T-cell (primary cell): ENCODE data around the gene SMAD3. TPM values are rescaled to one million over a fixed set of nuclear protein-coding genes. Genes with fewer than 3 reads are reported as not detected.
"Not testable (repeated sequence)": the region's sequence is repeated elsewhere in the genome, so short reads cannot be mapped to it uniquely, and the experiment has no call there.

ENCODE experiments used
- ATAC-seq, 4 experiments: fragments of 200-7000 bp in 3 of 4; fragments of 150-1000 bp in 1 of 4; cut with Tn5 transposase; replicated peaks in 1 of 4; 1 replicate in 3 of 4; 2 replicates in 1 of 4; pipeline ENCODE4 v1.10.0; 2021; ENCODE audit warnings: moderate library complexity in 3 of 4, mild to moderate bottlenecking in 2 of 4, moderate number of reproducible peaks in 1 of 4
- CTCF ChIA-PET, 2 donors: fragments of 300-600 bp; sonication (Branson Sonifier 250); formaldehyde crosslinking; loops; one replicate each; lab custom pipeline; 2022; ENCODE audit warnings: antibody characterized with exemption in 2 of 2; lab: Charles Lee
- POLR2A ChIA-PET, 2 donors: fragments of 300-600 bp; sonication (Branson Sonifier 250); formaldehyde crosslinking; loops; one replicate each; lab custom pipeline; 2022; ENCODE audit warnings: antibody characterized with exemption in 2 of 2; lab: Charles Lee
- DNase-seq, 35 experiments: peaks; one replicate each; pipeline versions ENCODE4 v3.0.0 to v3.0.0-alpha.2; 2013 to 2023
- H3K27ac ChIP-seq: one replicate; pipeline ENCODE4 v1.5.1; 2013; ENCODE audit warnings: low read length
- H3K27me3 ChIP-seq, 2 experiments: replicated peaks in 1 of 2; 1 replicate in 1 of 2; 2 replicates in 1 of 2; pipeline versions ENCODE4 v1.6.1 to v1.7.0; 2013; ENCODE audit warnings: low read length in 1 of 2, mixed read lengths in 1 of 2; ENCODE audit not compliant: control insufficient read depth in 2 of 2, insufficient read depth in 2 of 2; ENCODE audit errors: extremely low read depth in 1 of 2
- H3K36me3 ChIP-seq, 2 donors: 1 replicate in 1 of 2; 2 replicates in 1 of 2; pipeline versions ENCODE4 v1.6.1 to v1.7.0; 2013; ENCODE audit warnings: low read length in 1 of 2; ENCODE audit not compliant: control insufficient read depth in 2 of 2, insufficient read depth in 1 of 2; ENCODE audit errors: extremely low read depth in 1 of 2
- H3K4me1 ChIP-seq, 2 experiments: 1 replicate in 1 of 2; 2 replicates in 1 of 2; pipeline versions ENCODE4 v1.6.1 to v1.7.0; 2013; ENCODE audit warnings: low read length in 2 of 2, mixed read lengths in 1 of 2; ENCODE audit not compliant: insufficient read depth in 2 of 2, control insufficient read depth in 1 of 2; ENCODE audit errors: extremely low read depth in 1 of 2
- H3K4me3 ChIP-seq, 2 donors: 1 replicate in 1 of 2; 2 replicates in 1 of 2; pipeline versions ENCODE4 v1.5.1 to v1.7.0; 2013; ENCODE audit warnings: mild to moderate bottlenecking in 2 of 2, low read length in 1 of 2, moderate library complexity in 1 of 2; ENCODE audit not compliant: control insufficient read depth in 1 of 2; ENCODE audit errors: extremely low read depth in 1 of 2
- H3K9me3 ChIP-seq: 2 replicates; pipeline ENCODE4 v1.7.0; 2013
- H3K27ac Mint-ChIP-seq, 2 donors: one replicate each; pipeline ENCODE4 v1.8.0; 2020 to 2021; ENCODE audit warnings: mild to moderate bottlenecking in 2 of 2, mixed read lengths in 2 of 2
- H3K27me3 Mint-ChIP-seq, 2 donors: one replicate each; pipeline ENCODE4 v1.8.0; 2021 to 2022; ENCODE audit warnings: mixed read lengths in 2 of 2
- H3K36me3 Mint-ChIP-seq: one replicate; pipeline ENCODE4 v1.8.0; 2021; ENCODE audit warnings: mixed read lengths
- H3K4me1 Mint-ChIP-seq, 3 donors: one replicate each; pipeline ENCODE4 v1.8.0; 2020 to 2022; ENCODE audit warnings: mixed read lengths in 3 of 3, mild to moderate bottlenecking in 1 of 3
- H3K4me3 Mint-ChIP-seq, 3 donors: one replicate each; pipeline ENCODE4 v1.8.0; 2020 to 2022; ENCODE audit warnings: mild to moderate bottlenecking in 3 of 3, mixed read lengths in 3 of 3, moderate library complexity in 3 of 3
- H3K9me3 Mint-ChIP-seq, 3 donors: one replicate each; pipeline ENCODE4 v1.8.0; 2020 to 2022; ENCODE audit warnings: mixed read lengths in 3 of 3
- WGBS: methylation state at CpG from one replicate; pipeline ENCODE4 v1.1.5; 2013; ENCODE audit warnings: missing lambda C conversion rate; ENCODE audit not compliant: insufficient coverage; 5-methylcytosine and 5-hydroxymethylcytosine counted together
- total RNA-seq, 35 experiments: library from RNA in 6 of 35; stranded (reverse) in 6 of 35; fragments of 120-200 nt in 1 of 35; gene quantifications; one replicate each; pipeline versions ENCODE4 v1.2.1 to v1.2.4 and lab custom pipeline; 2013 to 2026

Gene SMAD3
- total RNA-seq, 5 donors from 2014 or later (not counting 1 experiment from before 2014, with no cell fraction given): 55.4 to 159 (median 110) TPM

GRCh38 chr15:67122816-67123215, 57.4 kb downstream of the SMAD3 start:
- peak overlapping the region; percentile 93 to 97 for H3K27ac Mint-ChIP-seq

GRCh38 chr15:67123291-67123690, 57.9 kb downstream of the SMAD3 start:
- DNase-seq, H3K4me3 Mint-ChIP-seq, H3K36me3 ChIP-seq, H3K27me3 ChIP-seq, H3K27ac ChIP-seq, POLR2A ChIA-PET, H3K9me3 Mint-ChIP-seq, H3K9me3 ChIP-seq, H3K4me3 ChIP-seq, ATAC-seq, H3K27me3 Mint-ChIP-seq: not testable (repeated sequence)
- CTCF ChIA-PET: interaction anchor here (0.7 to 1.3 kb wide), 4 partner anchors 13 to 44 kb away, joined by 3 to 5 read pairs (median 4); no protein-coding TSS in a partner anchor
- H3K4me1 ChIP-seq: peaks cover 29 to 73% of the 10 kb centered on the region in 2 experiments
- Mint-ChIP-seq H3K27ac (peak overlapping the region; percentile 46 to 93), H3K36me3 (peaks cover 22% of the 10 kb centered on the region), H3K4me1 (peaks cover 53 to 95% (median 94%) of the 10 kb centered on the region in 3 donors)
- no CpG with 5 or more reads among the region's 8 CpGs for WGBS

More at GRCh38 chr15:67122816-67123215, 57.4 kb downstream of the SMAD3 start:
- H3K36me3 ChIP-seq, DNase-seq, H3K9me3 Mint-ChIP-seq, POLR2A ChIA-PET, H3K9me3 ChIP-seq, H3K27me3 ChIP-seq, H3K4me3 Mint-ChIP-seq, H3K4me3 ChIP-seq, ATAC-seq, H3K27me3 Mint-ChIP-seq: not testable (repeated sequence)
- CTCF ChIA-PET: interaction anchor here in 1 of 2 donors (0.7 to 1.3 kb wide), 2 partner anchors 12 to 16 kb away, joined by 4 to 5 read pairs; no protein-coding TSS in a partner anchor
- peaks cover 29 to 73% of the 10 kb centered on the region in 2 experiments for H3K4me1 ChIP-seq
- WGBS: no CpG with 5 or more reads among the region's 5 CpGs
- Mint-ChIP-seq H3K4me1 (peaks cover 58 to 95% (median 94%) of the 10 kb centered on the region in 3 donors), H3K36me3 (peaks cover 25% of the 10 kb centered on the region)
- peak overlapping the region; percentile 96 for H3K27ac ChIP-seq

GRCh38 chr15:67124111-67124510, 58.7 kb downstream of the SMAD3 start:
- peak overlapping the region; percentile 85 to 89 for H3K27ac Mint-ChIP-seq
- H3K4me3 Mint-ChIP-seq: no peak overlapping the region
- CTCF ChIA-PET: interaction anchor here (1.0 to 1.3 kb wide), 3 partner anchors 13 to 44 kb away, joined by 3 to 5 read pairs (median 3); no protein-coding TSS in a partner anchor
- no peaks in the 10 kb centered on the region for H3K9me3 Mint-ChIP-seq
- peaks cover 16% of the 10 kb centered on the region for H3K36me3 Mint-ChIP-seq
- ATAC-seq: no peak
- WGBS: no CpG with 5 or more reads among the region's 3 CpGs
- Histone ChIP-seq H3K27me3 (no peaks in the 10 kb centered on the region), H3K4me3 (no peak overlapping the region), H3K9me3 (no peaks in the 10 kb centered on the region), H3K4me1 (peaks cover 29 to 65% of the 10 kb centered on the region in 2 experiments), H3K27ac (peak overlapping the region; percentile 49), H3K36me3 (peaks cover 0 to 4% of the 10 kb centered on the region in 2 donors)
- H3K4me1 Mint-ChIP-seq: peaks cover 50 to 92% (median 90%) of the 10 kb centered on the region in 3 donors
- DNase-seq: no peak
- H3K27me3 Mint-ChIP-seq: no peaks in the 10 kb centered on the region
- POLR2A ChIA-PET: interaction anchor here in 1 of 2 donors (0.6 kb wide), 1 partner anchor 28 kb away, joined by 3 read pairs; no protein-coding TSS in a partner anchor

GRCh38 chr15:67124911-67125588, 59.6 kb downstream of the SMAD3 start:
- H3K27me3 Mint-ChIP-seq: no peaks in the 10 kb centered on the region
- 95% methylated on average over 10 of the region's 13 CpGs for WGBS
- Histone ChIP-seq H3K27me3 (no peaks in the 10 kb centered on the region), H3K36me3 (peaks cover 0 to 4% of the 10 kb centered on the region in 2 donors), H3K27ac (peak overlapping the region; percentile 49), H3K9me3 (no peaks in the 10 kb centered on the region), H3K4me1 (peaks cover 27 to 56% of the 10 kb centered on the region in 2 experiments), H3K4me3 (no peak overlapping the region)
- H3K4me3 Mint-ChIP-seq: no peak overlapping the region
- ChIA-PET POLR2A (interaction anchor here (0.6 to 0.8 kb wide), 2 partner anchors 29 to 114 kb away, joined by 3 to 4 read pairs; no protein-coding TSS in a partner anchor), CTCF (no interaction called here)
- H3K4me1 Mint-ChIP-seq: peaks cover 48 to 91% (median 88%) of the 10 kb centered on the region in 3 donors
- peaks cover 15% of the 10 kb centered on the region for H3K36me3 Mint-ChIP-seq
- H3K27ac Mint-ChIP-seq: peak overlapping the region; percentile 85 to 89
- no peaks in the 10 kb centered on the region for H3K9me3 Mint-ChIP-seq
- ATAC-seq: no peak
- no peak for DNase-seq

- Mint-ChIP-seq H3K9me3 (no peaks in the 10 kb centered on the region), H3K4me3 (no peak overlapping the region), H3K36me3 (peaks cover 15% of the 10 kb centered on the region), H3K27me3 (no peaks in the 10 kb centered on the region), H3K27ac (peak overlapping the region; percentile 71 to 79), H3K4me1 (peaks cover 46 to 91% (median 88%) of the 10 kb centered on the region in 3 donors)
- POLR2A ChIA-PET: interaction anchor here in 1 of 2 donors (0.8 kb wide), 2 partner anchors 16 to 113 kb away, joined by 3 to 4 read pairs; no protein-coding TSS in a partner anchor
- H3K36me3 ChIP-seq: peaks cover 0 to 4% of the 10 kb centered on the region in 2 donors
- H3K9me3 ChIP-seq: no peaks in the 10 kb centered on the region
- H3K27ac ChIP-seq: no peak overlapping the region
- 92% methylated on average over 12 of the region's 20 CpGs for WGBS
- CTCF ChIA-PET: no interaction called here
- H3K4me1 ChIP-seq: peaks cover 19 to 56% of the 10 kb centered on the region in 2 experiments
- no peak overlapping the region for H3K4me3 ChIP-seq
- DNase-seq: no peak
- no peak for ATAC-seq
- no peaks in the 10 kb centered on the region for H3K27me3 ChIP-seq
These were observed 60.4 kb downstream of the SMAD3 start for GRCh38 chr15:67125589-67126502.
